Measurements from ENCODE around the gene SYNJ1.
A peak's percentile ranks its signal among the peaks of the same experiment; 100 is the strongest.
"Not testable (repeated sequence)": the region's sequence is repeated elsewhere in the genome, so short reads cannot be mapped to it uniquely, and the experiment has no call there.

SYNJ1 gene

DNA sequence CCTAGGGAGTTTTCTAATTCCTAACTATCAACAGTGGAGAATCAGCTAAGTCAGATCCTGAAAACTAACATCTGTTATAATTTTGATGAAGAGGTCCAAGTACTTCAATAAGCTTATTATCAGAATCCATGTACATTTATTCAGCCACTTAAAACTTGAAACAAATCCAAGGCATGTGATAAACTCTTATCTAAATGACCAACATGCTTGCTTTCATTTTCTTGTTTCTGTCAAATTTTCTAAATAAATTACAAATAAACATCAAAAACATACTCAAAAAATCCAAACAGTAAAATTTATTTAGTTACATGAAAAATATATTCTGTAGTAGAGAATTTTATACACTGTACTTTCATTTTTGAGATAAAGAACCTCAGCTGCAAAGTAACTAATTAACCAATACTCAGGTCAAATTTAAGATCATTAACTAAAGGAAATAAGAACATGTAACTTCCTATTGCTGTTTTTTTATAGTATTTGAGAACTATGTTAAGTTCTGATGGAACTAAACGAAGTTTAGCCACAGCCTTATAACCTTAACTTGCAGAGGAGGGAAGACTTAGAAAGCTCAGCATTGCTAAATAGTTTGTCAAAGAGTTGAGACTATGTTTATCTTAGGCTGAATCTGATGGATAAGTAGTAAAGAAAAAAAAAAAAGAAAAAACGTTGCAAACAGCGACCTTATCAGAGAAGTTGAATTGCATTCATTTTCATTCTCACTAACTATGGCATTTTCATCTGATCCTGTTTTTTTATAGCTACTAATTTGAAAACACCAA lies 44.9 kb downstream of the SYNJ1 start:
- DNase-seq = no peak

DNA sequence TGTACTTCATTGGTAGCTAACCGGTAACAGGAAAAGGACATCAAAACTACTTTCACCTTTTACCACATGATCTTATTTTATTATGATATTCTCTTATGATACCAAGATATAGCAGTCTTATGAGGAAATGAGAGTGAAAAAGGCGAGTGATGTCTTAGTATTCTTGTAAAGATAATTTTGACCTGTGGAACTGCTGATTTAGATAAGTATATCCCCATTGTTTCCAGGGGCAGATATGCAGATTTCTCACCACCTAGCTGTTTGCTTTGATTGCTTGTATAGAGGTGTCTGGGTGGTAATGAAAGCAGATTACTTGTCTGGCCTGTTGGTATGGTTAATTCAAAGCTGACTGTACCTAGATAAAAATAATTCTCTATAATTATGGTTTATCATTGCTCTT lies 53.1 kb downstream of the SYNJ1 start:
- no peak for DNase-seq

DNA sequence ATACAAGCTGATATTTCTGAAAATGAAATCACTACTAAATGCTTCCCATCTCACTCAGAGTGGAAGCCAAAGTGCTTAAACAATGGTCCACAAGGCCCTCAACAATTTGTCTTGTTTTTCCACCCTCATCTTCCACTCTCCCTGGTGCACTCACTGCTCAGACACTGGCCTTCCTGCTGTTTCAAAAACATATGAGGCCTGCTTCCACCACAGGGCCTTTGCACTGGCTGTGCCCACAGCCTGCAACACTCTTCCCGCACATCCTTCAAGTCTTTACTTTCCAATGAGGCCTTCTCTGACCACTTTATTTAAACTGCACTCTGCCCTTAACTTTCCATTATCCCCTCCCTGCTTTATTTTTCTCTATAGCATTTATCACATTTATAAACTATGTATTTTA lies 53.8 kb downstream of the SYNJ1 start:
- no peak for DNase-seq

DNA sequence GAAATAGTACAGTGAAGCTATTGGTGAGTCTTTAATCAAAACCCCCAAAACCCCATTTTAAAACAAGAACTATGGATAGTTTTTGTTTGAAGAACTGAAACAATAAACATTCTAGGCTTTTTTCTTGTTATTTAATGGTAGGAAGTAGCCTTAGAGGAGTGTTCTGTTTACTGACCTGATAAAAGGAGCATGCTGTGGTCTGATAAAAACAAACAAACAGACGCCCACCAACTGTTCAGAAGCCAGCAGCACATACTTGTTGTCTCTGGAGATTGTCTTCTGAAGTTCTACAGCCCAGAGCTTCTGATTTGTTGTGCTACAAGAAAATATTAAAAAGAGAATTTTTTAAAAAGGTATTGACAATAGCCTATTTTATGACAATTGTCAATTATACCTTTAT lies 61.6 kb downstream of the SYNJ1 start:
- no peak for DNase-seq

DNA sequence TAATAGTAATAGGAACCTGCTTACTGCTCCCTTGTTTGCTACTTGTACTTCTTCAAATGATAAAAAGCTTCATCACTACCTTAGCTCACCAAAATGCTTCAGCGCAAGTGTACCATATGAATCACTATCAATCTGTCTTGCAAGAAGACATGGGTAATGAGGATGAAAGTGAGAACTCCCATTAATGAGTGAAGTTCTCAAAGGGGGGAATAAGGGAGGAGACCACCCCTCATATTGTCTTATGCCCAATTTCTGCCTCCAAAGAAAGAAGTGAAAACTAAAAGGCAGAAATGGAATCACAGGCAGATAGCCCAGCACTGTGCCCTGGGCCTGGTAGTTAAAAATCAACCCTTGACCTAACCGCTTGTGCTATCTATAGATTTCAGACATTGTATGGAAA lies 63.7 kb downstream of the SYNJ1 start:
- DNase-seq = not testable (repeated sequence)

DNA sequence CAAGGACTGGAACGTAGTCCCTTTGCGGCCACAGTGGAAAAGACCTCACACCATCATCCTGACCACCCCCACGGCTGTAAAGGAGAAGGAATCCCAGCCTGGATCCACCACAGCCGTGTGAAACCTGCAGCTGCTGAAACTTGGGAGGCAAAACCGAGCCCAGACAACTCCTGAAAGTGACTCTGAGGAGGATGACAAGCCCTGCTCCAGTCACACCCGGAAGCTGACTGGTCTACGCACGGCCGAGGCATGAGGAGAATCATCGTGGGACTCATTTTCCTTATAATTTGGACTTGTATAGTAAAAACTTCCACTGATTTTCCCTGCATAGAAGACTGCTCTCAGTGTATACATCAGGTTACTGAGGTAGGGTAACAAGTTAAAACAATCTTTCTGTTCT lies 65.8 kb downstream of the SYNJ1 start:
- not testable (repeated sequence) for DNase-seq

DNA sequence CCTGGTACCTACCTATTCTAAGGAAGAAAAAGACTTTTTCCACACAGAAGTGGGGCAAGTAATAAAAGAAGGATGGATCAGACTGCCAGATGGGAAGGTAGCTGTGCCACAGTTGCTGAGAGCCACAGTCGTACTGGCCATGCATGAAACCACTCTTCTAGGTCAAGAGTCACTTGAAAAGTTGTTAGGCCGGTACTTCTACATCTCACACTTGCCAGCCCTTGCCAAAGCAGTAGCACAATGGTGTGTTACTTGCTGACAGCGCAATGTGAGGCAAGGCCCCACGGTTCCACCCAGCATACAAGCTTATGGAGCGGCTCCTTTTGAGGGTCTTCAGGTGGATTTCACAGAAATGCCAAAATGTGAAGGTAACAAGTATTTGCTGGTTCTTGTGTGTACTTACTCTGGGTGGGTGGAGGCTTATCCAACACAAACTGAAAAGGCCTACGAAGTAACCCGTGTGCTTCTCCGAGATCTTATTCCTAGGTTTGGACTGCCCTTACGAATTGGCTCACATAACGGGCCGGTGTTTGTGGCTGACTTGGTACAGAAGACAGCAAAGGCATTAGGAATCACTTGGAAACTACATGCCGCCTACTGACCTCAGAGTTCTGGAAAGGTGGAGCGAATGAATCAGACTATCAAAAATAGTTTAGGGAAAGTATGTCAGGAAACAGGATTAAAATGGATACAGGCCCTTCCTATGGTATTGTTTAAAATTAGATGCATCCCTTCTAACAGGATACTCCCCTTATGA lies 66.6 kb downstream of the SYNJ1 start:
- DNase-seq = not testable (repeated sequence)

DNA sequence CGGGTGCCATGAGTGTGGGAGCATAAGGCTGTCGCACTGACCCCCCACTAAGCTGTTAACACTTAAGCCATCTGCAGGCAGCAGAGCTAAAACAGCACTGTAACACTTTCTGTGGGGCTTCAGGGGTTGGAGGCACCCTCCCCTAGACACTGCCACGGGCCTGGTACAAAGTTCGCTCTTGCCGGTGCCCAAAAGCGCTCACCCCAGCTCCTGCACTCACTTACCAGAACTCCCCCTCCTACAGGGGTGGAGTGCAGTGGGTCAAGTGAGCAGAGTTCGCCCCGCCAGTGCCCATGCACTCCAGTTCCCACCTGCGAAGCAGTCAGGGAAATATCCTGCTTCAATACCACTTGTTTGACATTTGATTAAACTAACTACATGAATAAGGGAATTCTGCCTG lies 69.3 kb downstream of the SYNJ1 start:
- no peak for DNase-seq

DNA sequence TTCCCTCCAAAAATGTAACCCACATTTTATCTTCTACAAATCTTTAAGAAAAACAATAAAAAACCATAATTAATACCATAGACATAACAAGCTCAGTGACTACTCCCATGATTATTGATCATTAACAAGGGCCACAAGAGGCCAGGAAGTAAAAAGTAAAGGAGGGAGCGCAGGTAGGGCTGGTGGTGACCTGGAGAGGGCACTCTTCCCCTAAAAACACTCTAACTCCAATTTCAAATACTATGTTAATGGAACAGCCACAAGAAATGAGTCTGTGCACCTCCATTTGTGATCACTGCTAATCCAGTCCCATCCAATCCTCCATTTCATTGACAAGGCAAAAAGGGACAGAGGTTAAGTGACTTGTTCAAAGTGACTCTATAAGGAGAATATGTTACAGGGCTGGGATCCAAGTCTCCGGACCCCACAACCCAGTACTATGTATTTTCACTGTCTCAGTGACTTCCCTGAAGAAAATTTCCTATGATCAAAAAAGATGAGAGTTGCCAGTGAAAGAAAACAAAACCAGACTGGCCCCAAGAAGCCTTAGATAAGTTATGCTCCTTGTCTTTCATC lies 74.4 kb downstream of the SYNJ1 start:
- no peak for DNase-seq

DNA sequence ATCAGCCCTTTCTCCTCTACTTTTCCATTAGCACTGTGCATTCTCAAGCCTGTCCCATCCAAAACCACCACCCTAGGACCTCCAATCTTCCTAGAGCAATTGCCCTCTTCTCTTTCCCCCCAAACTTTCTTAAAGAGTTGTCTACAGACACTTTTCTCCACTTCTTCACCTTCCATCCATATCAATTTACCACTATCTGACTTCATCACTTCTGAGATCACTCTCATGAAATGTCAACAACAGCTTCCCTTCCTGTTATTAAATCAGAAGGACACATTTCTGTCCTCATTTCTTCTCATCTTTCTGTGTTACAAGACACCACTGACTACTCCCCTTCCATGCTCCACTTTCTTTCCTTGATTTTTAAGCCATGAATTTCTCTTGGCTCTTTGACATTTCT lies 79.6 kb downstream of the SYNJ1 start:
- DNase-seq = no peak

DNA sequence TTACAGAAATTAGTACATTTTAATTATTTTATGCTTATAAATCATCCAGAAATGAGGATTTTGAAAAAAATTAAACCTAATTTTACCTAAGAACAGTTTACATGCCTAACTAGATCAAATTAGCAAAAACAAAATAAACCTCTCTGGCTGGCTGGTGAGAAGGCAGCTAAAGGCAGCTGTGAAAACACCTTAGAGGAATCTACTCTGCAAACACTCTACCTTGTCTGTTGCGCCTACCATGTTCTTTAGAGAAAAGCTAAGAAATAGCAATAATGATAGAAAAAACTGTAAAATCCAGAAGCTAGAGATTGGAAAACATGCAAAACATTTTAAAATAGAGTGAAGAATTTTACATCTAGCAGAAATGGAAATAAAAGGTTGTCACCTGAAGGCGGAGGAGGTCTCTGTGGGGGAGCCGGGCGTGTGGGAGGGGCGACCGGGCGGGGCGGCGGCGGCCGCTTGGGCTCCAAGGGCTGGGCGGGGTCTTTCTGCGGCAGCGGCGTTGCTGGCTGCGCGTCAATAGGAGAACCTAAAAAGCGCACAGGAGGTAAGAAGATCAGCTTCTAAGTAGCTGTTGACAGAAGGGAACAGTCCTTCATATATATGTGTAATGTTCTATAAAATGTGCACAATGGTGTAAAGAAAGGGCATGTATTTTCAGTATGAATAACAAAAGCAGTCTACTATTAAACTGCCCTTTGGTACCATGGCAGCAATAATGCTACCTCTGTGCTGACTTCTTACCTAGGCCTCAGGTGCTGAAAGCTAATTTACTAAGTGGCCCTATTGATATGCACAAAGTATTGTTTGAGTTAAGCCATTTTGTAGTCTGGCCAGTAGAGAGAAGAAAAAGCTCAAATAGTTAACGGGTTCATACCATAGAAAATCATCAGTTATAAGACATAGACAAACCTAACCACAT lies 82.3 kb downstream of the SYNJ1 start:
- DNase-seq = no peak

DNA sequence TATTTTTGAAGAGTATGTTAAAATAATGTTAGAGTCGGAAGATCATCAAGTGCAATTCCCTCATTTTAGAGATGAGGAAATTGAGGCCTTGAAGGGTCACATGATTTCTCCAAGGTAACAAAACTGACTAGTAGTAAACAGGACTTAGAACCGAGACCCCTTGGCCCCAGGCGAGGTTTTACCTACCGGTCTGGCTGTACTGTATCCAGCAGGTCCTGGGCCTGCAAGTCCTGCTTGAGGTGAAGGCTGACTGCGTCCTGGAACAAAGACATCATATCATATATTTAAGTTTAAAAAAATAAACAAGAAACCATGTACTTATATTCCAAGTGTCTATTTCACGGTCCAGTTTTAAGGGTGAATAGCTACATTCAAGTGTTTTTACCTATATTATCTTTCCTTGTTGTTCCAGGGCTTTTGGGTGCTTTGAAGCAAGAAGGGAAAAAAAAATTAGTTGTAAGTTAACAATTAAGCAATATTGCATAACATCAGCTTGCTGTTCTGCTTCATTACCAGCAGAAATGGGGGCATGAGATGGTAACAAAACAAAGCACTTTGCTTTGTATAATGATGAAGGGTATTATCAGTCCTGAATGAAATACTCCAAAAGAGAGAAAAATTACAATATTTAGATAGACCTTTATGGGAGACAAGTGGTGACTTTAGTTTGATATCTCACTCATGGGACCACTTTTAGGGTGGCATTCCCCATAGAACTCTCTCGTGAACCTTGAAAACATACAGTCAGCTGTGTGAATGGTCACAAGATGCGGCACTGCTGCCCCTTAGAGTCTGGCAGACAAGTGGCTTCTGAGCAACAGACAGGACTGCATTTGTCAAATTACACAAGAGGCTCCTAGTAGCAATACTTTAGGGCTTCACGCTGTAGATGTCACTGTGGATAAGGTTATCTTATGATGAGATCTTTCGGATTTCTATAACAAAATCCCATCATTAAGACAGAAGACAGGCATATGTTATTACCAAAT lies 85.8 kb downstream of the SYNJ1 start:
- DNase-seq = no peak

DNA sequence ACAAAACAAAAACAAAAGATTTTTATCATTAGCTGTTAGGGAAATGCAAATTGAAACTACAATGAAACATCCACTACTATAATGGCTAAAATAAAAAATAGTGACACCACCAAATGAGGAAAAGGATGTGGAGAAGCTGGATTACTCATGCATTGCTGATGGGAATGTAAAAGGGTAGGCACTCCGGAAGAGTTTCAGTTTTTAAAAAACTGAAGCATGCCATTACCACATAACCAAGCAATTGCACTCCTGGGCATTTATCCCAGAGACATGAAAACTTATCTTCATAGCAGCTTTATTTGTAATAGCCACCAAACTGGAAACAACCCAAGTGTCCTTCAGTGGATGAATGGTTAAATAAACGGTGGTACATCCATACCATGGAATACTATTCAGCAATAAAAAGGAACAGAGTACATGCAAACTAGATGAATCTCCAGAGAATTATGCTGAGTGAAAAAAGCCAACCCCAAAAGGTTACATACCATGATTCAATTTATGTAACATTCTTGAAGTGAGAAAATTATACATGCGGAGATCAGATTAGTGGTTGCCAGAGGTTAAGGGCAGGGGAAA lies 101.1 kb downstream of the SYNJ1 start:
- DNase-seq = no peak

DNA sequence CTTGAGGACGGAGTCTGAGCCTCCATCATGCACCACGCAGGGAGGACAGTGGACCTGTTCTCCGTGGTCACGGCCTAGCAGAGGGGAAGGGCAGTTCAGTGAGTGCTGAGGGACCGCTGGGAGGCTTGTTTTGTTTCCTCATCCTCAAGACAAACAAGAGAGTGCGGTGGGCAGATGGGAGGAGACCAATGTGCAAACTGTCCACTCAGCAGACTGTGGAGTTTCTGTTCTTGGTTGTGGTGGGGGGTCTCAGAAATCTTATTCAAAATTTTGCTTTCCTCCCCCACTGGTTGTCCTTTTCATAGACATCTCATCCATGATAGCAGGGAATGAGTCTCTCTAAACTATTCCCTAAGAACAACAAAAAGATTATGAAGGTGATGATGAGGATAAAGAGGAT lies 109.6 kb downstream of the SYNJ1 start:
- not testable (repeated sequence) for DNase-seq

DNA sequence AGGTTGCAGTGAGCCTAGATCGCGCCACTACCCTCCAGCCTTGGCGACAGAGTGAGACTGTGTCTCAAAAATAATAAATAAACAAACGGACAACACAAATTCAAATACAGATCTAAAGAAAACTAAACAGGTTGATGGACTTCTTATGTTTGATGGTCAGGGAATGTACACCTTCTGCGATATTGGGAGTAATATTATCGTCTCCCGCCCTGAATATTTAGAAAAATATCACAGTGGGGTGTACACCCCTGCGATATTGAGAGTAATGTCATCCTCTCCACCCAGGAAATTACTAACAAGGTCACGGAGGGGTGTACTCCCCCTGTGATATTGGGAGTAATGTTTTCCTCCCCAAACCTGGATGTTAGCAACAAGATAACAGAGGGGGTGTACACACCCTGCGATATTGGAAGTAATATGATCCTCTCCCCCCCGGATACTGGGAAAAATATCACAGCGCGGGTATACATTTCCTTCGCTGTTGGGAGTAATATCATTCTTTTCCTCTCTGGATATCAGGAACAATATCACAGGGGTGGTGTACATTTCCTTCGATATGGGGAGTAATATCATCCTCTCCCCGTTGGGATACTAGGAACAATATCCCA lies 114.3 kb downstream of the SYNJ1 start:
- DNase-seq = no peak

DNA sequence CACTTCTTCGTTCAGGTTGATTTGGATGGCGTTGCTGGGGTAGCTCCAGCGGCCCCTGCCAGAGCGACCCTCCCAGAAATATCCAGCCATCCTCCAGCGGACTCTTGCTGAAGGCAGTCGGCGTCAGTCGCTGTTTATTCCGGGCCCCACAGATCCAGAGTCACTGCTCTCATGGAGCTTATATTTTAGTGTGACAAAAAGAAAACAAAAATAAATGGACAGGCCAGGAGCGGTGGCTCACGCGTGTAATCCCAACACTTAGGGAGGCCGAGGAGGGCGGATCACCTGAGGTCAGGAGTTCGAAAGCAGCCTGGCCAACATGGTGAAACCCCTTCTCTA lies 114.8 kb downstream of the SYNJ1 start:
- no peak for DNase-seq

DNA sequence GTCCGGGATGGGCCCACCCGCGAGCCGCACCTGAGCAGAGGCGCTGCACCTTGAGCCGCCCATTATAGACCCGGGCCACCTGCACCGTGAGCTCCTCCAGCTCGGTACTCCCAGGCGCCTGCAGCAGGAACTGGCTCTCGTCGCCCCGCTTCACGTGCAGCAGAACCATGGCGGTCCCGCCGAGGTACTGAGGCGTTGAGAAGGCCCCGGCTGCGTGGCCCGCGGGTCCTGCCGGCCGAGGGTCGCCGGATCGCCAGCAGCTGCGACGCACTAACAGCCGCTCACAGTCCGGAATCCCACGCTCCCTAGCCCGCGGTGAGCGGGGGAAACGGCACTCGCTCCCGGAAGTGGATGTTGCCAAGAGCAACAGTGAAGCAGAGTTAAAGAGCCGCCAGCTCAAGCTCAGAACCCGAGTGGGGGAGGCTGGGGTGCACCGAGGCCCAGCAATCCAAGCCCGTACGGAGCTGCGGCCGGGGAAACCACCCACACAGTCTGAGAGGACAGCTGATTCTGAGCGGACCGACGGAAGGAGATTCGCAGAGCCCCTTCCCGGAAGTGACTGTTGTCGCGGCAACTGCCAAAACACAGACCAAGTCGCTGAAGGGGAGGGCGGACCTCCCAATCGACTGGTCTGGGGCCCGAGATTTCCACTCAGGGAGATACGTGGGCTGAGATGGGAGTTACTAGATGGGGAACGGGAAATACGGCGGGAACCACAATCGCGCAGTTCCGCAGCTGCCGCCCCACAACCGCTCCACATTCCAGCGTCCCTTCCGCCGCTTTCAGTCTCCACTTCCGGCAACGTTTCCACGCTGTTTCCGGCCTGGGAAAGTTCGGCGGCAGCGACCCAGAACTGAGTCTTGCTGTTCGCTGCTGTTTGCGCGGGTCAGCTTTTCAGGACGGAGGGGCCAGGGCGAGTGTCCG lies 115.5 kb downstream of the SYNJ1 start, which contains the start of gene CFAP298:
TSS of gene CFAP298 (minus strand) at position 303 of the 924 bp plus-strand sequence. CDS start at position 169, 134 bp downstream.
- peak; percentile 73 for DNase-seq

DNA sequence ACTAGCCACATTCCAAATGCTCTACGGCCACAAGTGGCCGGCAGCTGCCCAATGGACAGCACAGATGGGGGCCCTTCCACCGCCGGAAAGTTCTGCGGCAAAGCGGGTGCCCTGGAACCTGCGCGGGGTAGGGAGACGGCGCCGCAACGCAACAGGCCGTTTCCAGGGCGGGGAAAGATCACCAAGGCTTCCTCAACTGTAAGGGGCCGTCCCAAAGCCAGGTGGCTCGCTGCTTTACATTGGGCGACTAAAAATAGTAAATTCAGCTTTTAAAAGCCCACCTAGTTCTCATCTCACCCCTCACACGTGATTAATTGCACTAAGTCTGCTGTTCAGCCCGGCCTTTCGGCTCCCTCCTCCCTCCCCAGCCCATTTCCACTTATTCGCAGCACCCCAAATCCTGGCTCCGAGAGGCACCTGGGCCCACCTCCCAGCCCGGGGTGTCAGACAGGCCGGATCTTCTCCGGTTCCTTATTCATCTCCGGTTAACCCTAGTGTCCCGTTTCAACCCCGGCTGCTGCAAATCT lies 116.3 kb downstream of the SYNJ1 start:
- peak; percentile 17 for DNase-seq

DNA sequence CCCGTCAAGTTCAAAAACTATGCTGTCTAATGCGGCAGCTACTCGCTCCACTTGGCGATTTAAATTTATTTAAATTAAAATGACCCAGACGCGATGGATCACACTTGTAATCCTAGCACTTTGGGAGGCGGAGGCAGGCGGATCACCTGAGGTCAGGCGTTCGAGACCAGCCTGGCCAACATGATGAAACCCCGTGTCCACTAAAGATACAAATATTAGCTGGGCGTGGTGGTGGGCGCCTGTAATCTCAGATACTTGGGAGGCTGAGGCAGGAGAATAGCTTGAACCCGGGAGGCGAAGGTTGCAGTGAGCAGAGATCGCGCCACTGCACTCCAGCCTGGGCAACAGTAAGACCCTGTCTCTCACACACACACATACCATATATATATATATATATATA lies 116.9 kb downstream of the SYNJ1 start:
- not testable (repeated sequence) for DNase-seq
